Measurements from ENCODE around the gene GMPPB.

GMPPB gene

GRCh38 chr3:49745986-49746385 is 22.2 kb upstream of the GMPPB start:
- Mint-ChIP-seq H3K4me1 (ENCODE audit: low read depth) (peaks cover 8% of the 10 kb centered on the region), H3K27ac (no peak overlapping the region), H3K36me3 (no peaks in the 10 kb centered on the region), H3K27me3 (no peaks in the 10 kb centered on the region), H3K4me3 (no peak overlapping the region), H3K9me3 (ENCODE audit: low read depth) (no peaks in the 10 kb centered on the region)

- H3K27ac Mint-ChIP-seq = no peak overlapping the region
- H3K4me3 Mint-ChIP-seq = no peak overlapping the region
- peaks cover 14% of the 10 kb centered on the region for H3K4me1 Mint-ChIP-seq (ENCODE audit: low read depth)
- H3K9me3 Mint-ChIP-seq (ENCODE audit: low read depth) = no peaks in the 10 kb centered on the region
- no peaks in the 10 kb centered on the region for H3K27me3 Mint-ChIP-seq
- peaks cover 2% of the 10 kb centered on the region for H3K36me3 Mint-ChIP-seq
These were observed 16.7 kb upstream of the GMPPB start for GRCh38 chr3:49740427-49740826.

GRCh38 chr3:49738067-49738713 is 14.4 kb upstream of the GMPPB start:
- Mint-ChIP-seq H3K4me3 (no peak overlapping the region), H3K27ac (peak overlapping the region; percentile 75), H3K9me3 (ENCODE audit: low read depth) (no peaks in the 10 kb centered on the region), H3K4me1 (ENCODE audit: low read depth) (peaks cover 8% of the 10 kb centered on the region), H3K27me3 (no peaks in the 10 kb centered on the region), H3K36me3 (peaks cover 2% of the 10 kb centered on the region)

GRCh38 chr3:49734752-49735151 is 11.0 kb upstream of the GMPPB start:
- Mint-ChIP-seq H3K4me1 (ENCODE audit: low read depth) (peaks cover 6% of the 10 kb centered on the region), H3K27me3 (no peaks in the 10 kb centered on the region), H3K27ac (no peak overlapping the region), H3K36me3 (peaks cover 4% of the 10 kb centered on the region), H3K4me3 (no peak overlapping the region), H3K9me3 (ENCODE audit: low read depth) (no peaks in the 10 kb centered on the region)

DNA sequence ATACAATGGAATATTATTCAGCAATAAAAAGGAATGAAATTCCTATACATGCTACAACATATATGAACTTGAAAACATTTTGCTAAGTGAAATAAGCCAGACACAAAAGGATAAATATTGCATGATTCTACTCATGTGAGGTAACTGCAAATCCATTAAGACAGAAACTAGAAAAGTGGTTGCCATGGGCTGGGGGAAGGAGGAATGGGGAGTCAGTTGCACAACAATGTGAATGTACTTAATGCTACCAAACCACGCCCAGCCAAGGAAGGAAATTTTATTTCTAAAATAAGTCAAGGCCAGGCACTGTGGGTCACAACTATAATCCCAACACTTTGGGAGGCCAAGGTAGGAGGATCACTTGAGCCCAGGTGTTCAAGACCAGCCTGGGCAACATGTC is 9.8 kb upstream of the GMPPB start:
- H3K36me3 Mint-ChIP-seq = peaks cover 4% of the 10 kb centered on the region
- no peak overlapping the region for H3K27ac Mint-ChIP-seq
- H3K27me3 Mint-ChIP-seq = no peaks in the 10 kb centered on the region
- no peak overlapping the region for H3K4me3 Mint-ChIP-seq
- peaks cover 1% of the 10 kb centered on the region for H3K4me1 Mint-ChIP-seq (ENCODE audit: low read depth)
- no peaks in the 10 kb centered on the region for H3K9me3 Mint-ChIP-seq (ENCODE audit: low read depth)

- H3K4me1 Mint-ChIP-seq (ENCODE audit: low read depth) = no peaks in the 10 kb centered on the region
- H3K27ac Mint-ChIP-seq = no peak overlapping the region
- H3K27me3 Mint-ChIP-seq = no peaks in the 10 kb centered on the region
- H3K4me3 Mint-ChIP-seq = no peak overlapping the region
- no peaks in the 10 kb centered on the region for H3K9me3 Mint-ChIP-seq (ENCODE audit: low read depth)
- H3K36me3 Mint-ChIP-seq = peaks cover 4% of the 10 kb centered on the region
These were observed 8.8 kb upstream of the GMPPB start for GRCh38 chr3:49732597-49732996.

DNA sequence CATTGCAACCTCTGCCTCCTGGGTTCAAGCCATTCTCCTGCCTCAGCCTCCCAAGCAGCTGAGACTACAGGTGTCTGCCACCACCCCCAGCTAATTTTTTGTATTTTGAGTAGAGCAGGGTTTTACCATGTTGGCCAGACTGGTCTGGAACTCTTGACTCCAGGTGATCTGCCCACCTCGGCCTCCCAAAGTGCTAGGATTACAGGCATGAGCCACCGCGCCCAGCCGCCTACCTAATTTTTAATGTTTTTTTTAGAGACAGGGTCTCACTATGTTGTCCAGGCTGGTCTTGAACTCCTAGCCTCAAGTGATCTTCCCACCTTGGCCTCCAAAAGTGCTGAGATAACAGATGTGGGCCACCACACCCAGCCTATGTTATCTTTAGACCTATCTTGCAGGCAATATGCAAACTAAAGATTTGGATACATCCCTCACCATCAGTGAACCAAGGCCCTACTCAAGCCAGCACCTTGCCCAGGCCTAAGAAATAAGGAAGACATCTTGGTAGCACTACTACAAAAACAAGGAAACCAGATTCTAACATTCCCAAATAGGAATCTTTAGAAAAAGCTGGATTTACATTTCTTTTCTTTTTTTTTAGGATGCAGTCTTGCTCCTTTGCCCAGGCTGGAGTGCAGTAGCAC is 6.3 kb upstream of the GMPPB start:
- H3K27ac Mint-ChIP-seq = no peak overlapping the region
- no peaks in the 10 kb centered on the region for H3K9me3 Mint-ChIP-seq (ENCODE audit: low read depth)
- H3K4me1 Mint-ChIP-seq (ENCODE audit: low read depth) = no peaks in the 10 kb centered on the region

GRCh38 chr3:49727924-49728361 is 4.2 kb upstream of the GMPPB start:
- no peaks in the 10 kb centered on the region for H3K9me3 Mint-ChIP-seq (ENCODE audit: low read depth)
- peaks cover 4% of the 10 kb centered on the region for H3K4me1 Mint-ChIP-seq (ENCODE audit: low read depth)
- no peak overlapping the region for H3K4me3 Mint-ChIP-seq
- H3K36me3 Mint-ChIP-seq = peaks cover 2% of the 10 kb centered on the region
- H3K27me3 Mint-ChIP-seq = no peaks in the 10 kb centered on the region
- H3K27ac Mint-ChIP-seq = no peak overlapping the region

More for the DNA sequence above, 6.3 kb upstream of the GMPPB start:
- no peak overlapping the region for H3K4me3 Mint-ChIP-seq
- H3K27me3 Mint-ChIP-seq = no peaks in the 10 kb centered on the region
- peaks cover 2% of the 10 kb centered on the region for H3K36me3 Mint-ChIP-seq

- no peak overlapping the region for H3K4me3 Mint-ChIP-seq
- H3K27me3 Mint-ChIP-seq = no peaks in the 10 kb centered on the region
- H3K27ac Mint-ChIP-seq = no peak overlapping the region
- H3K36me3 Mint-ChIP-seq = peaks cover 2% of the 10 kb centered on the region
- peaks cover 8% of the 10 kb centered on the region for H3K4me1 Mint-ChIP-seq (ENCODE audit: low read depth)
- H3K9me3 Mint-ChIP-seq (ENCODE audit: low read depth) = no peaks in the 10 kb centered on the region
These were observed 3.6 kb upstream of the GMPPB start for GRCh38 chr3:49727154-49727923.

DNA sequence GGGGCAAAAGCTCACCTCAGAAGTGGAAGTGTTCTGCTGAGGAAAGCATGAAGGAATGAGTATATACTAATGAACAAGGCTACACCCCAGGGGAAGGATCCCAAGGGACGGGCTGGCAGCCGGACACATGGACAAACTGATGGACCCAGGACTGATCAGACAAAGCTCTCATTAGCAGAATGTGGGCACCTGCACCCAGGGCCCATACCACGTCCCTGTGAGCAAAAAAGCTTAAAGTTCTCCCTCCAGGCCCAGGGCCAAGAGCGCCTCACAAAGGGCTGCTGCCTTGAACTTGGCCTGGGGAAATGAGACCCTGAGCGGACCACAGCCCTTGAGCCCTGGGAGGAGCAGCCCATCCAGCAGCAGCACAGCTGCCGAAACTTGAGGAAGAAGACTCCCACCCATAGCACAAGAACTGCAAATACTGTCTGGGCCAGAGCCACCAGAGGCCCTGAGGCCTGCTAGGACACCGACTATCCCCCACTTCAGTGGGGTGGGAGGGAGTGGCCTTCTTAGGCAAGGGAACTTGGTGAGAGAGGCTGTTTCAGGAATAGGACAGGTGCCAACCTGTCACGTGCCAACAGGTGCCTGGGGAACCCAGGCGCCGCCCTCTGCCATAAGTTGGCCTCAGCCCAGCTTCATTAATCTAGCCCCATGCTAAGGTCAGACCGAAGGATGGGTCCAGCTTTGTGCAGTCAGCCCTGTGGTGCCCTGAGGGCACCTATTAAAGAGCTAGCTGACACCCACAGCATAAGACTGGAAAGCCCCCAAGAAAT is 2.3 kb upstream of the GMPPB start:
- Mint-ChIP-seq H3K27ac (no peak overlapping the region), H3K4me1 (ENCODE audit: low read depth) (peaks cover 9% of the 10 kb centered on the region), H3K4me3 (no peak overlapping the region), H3K27me3 (no peaks in the 10 kb centered on the region), H3K9me3 (ENCODE audit: low read depth) (no peaks in the 10 kb centered on the region), H3K36me3 (peaks cover 1% of the 10 kb centered on the region)

DNA sequence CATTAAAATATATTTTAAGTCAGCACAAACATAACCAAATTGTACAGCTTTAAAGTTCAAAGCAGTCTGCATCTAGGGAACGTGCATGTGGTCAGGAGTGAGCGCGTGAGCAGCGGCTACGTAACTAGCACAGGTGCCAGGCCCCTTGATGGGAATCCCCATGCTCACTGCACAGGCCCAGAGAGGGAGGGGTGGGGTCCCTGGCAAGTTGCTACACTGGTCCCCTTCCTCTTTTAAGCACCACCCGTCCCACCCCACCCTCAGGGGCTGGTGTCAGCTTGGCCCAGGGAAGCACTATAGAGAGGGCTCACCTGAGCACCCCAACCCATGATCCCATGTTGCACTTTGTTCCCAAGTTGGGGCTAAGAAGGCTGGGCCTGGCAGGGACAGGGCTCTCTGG is 835 bp upstream of the GMPPB start:
- H3K27me3 Mint-ChIP-seq = no peaks in the 10 kb centered on the region
- H3K27ac Mint-ChIP-seq = peak overlapping the region; percentile 92
- H3K4me3 Mint-ChIP-seq = peak overlapping the region; percentile 93
- no peaks in the 10 kb centered on the region for H3K36me3 Mint-ChIP-seq
- no peaks in the 10 kb centered on the region for H3K9me3 Mint-ChIP-seq (ENCODE audit: low read depth)
- peaks cover 11% of the 10 kb centered on the region for H3K4me1 Mint-ChIP-seq (ENCODE audit: low read depth)

- Mint-ChIP-seq H3K4me3 (peak overlapping the region; percentile 93), H3K27me3 (no peaks in the 10 kb centered on the region), H3K27ac (peak overlapping the region; percentile 92), H3K9me3 (ENCODE audit: low read depth) (no peaks in the 10 kb centered on the region), H3K4me1 (ENCODE audit: low read depth) (peaks cover 23% of the 10 kb centered on the region), H3K36me3 (no peaks in the 10 kb centered on the region)
These were observed 489 bp downstream of the GMPPB start for GRCh38 chr3:49723296-49723627.

DNA sequence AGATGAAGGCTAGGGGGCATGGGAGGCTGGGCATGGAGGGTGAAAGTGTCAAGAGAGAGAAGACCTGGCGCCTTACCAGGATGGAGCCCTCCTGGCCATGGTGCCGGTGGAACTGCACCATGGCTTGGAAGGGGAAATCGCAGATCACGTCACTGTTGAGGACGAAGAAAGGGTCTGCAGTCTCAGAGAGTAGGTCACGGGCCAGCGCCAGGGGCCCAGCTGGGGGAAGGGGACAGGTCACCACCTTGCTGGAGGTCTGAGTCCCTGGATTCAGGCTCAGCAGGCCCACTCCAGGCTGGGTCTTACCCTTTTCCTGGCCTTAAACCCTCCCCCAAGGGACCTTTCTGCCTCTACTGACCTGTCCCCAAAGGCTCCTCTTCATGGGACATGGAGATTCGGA is 855 bp downstream of the GMPPB start:
- Mint-ChIP-seq H3K27ac (peak overlapping the region; percentile 92), H3K27me3 (no peaks in the 10 kb centered on the region), H3K4me1 (ENCODE audit: low read depth) (peaks cover 23% of the 10 kb centered on the region), H3K36me3 (no peaks in the 10 kb centered on the region), H3K9me3 (ENCODE audit: low read depth) (no peaks in the 10 kb centered on the region), H3K4me3 (peak overlapping the region; percentile 93)

DNA sequence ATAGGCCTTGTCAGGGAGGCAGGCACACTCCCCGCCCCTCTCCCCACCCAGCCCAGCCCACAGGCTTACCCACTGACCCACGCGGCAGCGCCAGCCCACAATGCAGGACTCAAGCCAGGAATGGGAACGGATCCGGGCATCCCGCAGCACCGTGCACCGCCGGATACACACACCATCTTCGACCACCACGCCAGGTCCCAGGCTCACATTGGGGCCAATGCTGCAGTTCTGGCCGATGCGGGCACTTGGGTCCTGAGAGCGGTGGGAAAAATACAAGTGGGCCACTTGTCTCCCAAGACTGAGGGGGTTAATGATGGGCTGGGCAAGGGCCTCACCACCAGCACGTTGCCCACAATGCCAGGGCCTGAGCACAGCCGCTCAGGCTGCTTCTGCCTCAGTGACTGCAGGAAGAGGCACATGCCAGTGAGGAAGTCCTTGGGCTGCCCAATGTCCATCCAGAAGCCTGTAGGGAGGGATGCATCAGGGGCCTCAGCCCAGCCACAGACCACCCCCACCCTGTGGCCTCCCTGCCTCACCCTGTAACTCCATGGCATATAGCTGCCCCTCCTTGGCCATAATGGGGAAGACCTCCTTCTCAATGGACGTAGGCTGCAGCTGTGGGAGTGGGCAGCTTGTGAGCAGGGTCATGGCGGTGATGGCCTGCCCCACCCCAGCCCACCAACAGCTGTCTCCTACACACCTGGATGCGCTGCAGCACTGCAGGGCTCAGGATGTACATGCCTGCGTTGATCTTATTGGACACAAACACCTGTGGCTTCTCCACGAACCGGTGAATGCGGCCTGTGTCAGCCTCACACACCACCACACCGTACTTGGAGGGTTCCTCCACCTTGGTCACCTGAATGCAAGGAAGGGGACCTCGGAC is 1.6 kb downstream of the GMPPB start:
- H3K27me3 Mint-ChIP-seq = no peaks in the 10 kb centered on the region
- peaks cover 23% of the 10 kb centered on the region for H3K4me1 Mint-ChIP-seq (ENCODE audit: low read depth)
- H3K9me3 Mint-ChIP-seq (ENCODE audit: low read depth) = no peaks in the 10 kb centered on the region
- H3K27ac Mint-ChIP-seq = peak overlapping the region; percentile 92
- H3K4me3 Mint-ChIP-seq = peak overlapping the region; percentile 93
- no peaks in the 10 kb centered on the region for H3K36me3 Mint-ChIP-seq
